Activated T-cell treated with anti-CD3 and anti-CD28 coated beads, Interleukin-2, amount 50 U/mL, for 48 hours (primary cell): ENCODE data around the gene HEBP2.
"Not testable (repeated sequence)": the region's sequence is repeated elsewhere in the genome, so short reads cannot be mapped to it uniquely, and the experiment has no call there.

Experiments used
- DNase-seq, 2 experiments: peaks; one replicate each; pipeline ENCODE4 v3.0.0-alpha.2; 2020

The HEBP2 gene

GRCh38 chr6:138424004-138424904 lies 20.2 kb downstream of the HEBP2 start:
- no peak for DNase-seq

- not testable (repeated sequence) for DNase-seq
Measured at GRCh38 chr6:138425256-138425655, 21.2 kb downstream of the HEBP2 start.

GRCh38 chr6:138426500-138427123 lies 22.6 kb downstream of the HEBP2 start:
- DNase-seq, result no peak

- DNase-seq, result no peak
Measured at GRCh38 chr6:138427701-138428100, 23.7 kb downstream of the HEBP2 start.

GRCh38 chr6:138428944-138429598 lies 25.0 kb downstream of the HEBP2 start:
- no peak for DNase-seq

DNA sequence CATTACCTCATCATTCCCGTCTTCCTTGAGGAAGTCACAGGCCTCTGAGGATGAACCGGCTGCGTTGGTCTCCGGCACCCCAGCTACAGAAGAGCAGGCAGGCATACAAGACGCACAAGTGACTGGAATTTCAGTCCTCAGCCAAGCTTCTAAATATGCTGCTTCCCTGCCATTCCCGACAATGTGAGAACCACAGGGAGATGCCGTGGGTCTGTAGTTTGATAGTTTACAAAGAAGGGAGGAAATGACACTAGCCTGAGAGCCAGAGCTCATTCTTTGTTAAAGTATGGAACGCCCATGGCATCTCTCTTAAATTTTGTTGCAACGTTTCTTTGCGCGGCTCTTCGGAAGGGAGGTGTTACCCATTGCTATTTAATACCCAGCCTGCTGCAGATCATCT lies 25.7 kb downstream of the HEBP2 start:
- no peak for DNase-seq

DNA sequence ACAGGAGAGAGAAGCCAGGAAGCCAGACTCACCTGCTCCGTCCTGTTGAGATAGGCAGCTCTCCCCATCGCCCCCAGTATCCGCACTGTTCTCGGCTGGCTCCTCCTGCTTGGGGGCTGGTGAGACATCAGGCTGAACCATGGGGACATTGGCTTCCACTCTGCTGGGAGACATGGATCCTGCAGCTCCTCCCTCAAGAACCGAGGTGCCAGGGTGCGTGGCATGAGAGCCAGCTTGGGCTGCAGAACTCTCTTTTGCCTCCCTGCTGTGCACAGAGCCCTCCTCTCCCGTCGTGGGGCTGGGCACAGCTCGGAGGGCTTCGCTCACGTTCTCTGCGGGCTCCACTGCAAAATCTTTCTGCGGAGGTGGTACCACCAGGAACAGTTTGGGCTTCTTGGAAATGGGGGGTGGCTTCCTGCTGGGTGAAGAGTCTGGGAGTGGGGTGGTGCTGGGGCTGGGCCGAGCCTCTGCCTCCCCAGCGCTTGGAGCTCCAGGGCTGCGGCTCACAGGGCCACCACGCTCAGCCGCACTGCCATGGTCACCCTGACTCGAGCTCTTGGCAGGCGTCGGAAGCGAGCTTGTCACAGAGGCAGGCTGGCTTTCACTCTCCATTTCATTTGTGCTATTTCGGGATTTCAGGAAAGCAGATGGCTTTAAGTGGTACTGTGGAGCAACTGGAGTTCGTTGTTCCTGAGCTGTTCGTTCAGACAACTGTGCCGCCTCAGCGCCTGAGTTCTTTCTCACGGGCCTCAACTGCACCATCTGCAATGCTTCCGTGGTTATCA lies 26.5 kb downstream of the HEBP2 start:
- no peak for DNase-seq

DNA sequence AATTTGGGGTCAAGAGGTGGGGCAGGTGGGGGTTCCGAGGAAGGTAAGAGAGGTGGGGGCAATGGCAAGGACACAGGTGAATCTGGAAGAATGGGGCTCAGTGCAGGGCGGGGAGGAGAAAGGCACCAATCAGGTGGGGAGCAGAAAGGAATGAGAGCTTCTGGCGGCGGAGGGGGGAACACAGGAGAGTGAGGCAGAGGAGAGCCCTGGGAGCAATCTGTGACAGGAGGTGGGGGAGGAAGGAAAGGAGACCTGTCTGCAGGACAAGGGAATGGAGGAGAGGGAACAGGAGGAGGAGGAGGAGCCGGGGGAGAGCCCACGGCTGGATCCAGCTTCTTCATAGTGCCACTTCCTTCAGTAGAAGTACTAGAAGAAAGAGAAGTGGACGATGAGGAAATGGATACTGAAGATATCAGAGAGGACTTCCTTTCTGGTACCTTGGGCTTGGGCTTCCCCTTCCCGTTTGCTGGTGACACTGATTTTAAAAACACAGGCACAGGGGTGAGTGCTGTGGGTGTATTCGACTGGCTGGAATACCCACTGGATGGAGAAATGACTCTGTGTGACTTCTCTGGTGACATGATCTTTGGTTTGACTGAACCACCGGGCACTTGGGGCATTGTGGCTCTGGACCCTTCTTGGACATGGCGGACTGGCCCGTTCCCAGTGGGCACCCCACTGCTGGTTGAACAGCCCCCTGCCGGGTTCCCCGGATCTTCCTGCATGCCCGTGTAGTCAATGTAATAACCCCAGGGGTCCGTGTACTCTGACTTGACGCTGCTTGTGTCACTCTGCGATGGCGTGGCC lies 27.4 kb downstream of the HEBP2 start:
- no peak for DNase-seq

DNA sequence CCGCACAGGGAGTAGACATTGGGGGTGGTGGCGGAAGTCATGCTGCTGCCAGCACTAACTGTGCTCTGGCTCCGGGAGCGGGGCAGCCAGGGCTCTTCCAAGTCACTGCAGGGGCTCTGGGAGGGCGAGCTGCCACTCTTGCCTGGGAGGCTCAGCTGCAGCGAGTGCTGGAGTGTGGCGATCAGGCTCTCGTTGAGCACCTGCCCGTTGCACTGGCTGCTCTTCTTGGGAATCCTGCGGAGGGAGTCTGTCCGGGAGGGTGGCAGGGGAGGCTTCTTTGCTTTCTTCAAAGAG lies 28.0 kb downstream of the HEBP2 start:
- no peak for DNase-seq

GRCh38 chr6:138434096-138434495 lies 30.1 kb downstream of the HEBP2 start:
- DNase-seq, result no peak

DNA sequence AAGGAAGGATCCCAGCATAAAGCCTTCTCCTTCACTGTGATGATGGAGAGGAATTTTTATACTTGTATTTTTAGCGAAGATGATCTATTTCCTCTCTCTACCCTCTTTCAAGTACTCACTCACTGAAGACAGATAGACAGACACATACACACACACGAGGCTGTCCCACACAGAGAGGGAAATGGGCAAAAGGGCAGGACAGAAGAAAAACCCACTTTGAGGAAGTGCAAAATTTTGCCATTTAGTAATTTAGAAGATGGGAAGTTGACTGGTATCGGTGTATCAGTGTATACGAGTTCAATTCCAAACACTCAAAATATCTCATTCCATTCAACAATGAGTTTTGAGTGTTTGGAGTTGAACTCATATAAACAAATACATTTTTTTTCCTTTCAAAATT lies 30.9 kb downstream of the HEBP2 start:
- no peak for DNase-seq

- no peak for DNase-seq
Measured at GRCh38 chr6:138439546-138439945, 35.5 kb downstream of the HEBP2 start.

DNA sequence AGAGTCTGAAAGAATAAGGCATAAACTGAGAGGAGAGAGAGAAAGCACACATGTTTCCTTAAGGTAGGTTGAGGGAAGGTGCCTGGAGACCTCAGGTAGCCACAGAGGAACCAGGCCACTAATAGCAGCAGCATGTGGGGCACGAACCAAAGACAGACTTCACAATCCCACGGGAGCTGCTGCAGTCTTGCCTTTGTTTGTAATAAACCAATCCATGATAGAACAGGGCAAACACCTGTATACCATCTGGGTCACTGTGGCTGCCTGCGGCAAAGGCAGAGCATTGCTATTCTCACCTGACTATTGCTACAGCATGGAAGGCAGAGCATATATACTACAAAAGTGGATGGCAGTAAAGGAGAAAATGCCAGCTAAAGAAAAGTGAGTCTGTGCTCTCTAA lies 36.3 kb downstream of the HEBP2 start:
- no peak for DNase-seq

- DNase-seq, result no peak
Measured at GRCh38 chr6:138440758-138441357, 36.8 kb downstream of the HEBP2 start.

DNA sequence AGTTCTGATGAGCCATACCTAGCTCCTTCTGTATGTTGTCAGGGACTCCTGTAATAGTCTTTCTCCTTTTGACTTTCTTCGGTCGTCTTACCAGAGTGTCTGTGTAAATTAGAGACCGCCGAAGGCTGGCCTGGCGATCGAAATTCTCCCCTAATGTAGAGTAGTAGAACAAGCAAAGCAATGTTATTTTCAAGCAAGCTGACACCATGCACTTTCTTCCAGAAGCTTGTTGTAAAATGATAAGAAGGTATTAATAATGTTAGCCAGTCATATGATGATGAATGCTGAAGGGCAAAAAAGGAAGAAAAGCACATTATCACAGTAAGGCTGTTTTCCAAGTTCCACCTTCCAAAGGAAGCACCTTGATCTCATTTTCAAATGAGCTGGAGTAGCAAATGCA lies 37.9 kb downstream of the HEBP2 start:
- no peak for DNase-seq

DNA sequence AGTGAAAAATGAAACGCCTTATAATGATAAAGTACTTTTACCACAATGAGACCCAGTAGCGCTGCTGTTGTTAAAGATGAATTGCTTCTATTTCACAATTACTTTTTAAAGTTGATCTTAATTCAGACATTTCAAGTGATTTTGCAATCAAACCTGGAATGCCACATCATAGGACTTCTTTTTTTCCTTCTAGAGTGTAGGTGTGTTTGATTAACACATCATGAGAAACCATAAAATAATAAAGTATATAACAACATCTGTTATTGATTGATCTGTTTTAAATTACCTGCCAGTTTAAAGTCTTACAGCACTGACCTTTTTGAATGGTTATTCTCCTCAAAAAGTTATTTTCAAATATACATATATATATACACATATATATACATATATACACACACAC lies 38.6 kb downstream of the HEBP2 start:
- DNase-seq, result no peak

DNA sequence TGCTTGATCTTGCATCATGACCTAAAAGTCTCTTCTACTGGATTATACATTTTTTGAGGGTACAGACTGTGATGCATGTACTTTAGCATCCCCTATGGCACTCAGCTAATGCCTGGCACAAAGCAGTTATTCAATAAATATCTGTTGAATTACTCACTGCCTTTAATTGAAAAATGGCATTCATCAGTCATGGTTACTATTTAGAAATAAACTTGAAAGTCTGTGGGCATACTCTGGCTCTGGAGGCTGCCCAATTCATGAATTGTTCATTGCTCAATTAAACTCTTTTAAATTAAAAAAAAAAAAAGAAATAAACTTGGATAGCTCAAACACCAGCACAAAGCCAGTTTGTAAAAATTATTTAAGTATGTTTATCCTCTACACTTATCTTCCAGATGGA lies 40.0 kb downstream of the HEBP2 start:
- no peak for DNase-seq

GRCh38 chr6:138446821-138447220 lies 42.8 kb downstream of the HEBP2 start:
- DNase-seq, result no peak

DNA sequence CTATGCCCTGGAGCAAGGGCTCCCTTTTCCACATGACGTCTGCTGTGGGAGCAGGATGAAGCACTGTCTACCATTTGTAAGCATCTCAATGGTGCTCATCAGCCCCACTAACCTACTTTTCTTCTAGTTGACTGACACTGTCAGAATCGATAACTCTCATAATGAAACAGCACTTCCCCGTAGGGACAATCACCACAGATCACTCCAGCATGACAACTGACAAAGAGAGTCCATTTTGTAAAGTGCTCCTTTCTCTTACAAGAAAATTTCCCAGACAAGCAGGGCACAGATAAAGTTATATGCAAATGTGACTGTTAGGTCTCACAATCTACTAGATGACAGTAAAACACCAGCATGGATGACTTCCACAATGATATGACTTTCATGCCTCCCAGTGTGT lies 46.4 kb downstream of the HEBP2 start:
- DNase-seq, result no peak

- no peak for DNase-seq
Measured at GRCh38 chr6:138451043-138451442, 47.0 kb downstream of the HEBP2 start.

DNA sequence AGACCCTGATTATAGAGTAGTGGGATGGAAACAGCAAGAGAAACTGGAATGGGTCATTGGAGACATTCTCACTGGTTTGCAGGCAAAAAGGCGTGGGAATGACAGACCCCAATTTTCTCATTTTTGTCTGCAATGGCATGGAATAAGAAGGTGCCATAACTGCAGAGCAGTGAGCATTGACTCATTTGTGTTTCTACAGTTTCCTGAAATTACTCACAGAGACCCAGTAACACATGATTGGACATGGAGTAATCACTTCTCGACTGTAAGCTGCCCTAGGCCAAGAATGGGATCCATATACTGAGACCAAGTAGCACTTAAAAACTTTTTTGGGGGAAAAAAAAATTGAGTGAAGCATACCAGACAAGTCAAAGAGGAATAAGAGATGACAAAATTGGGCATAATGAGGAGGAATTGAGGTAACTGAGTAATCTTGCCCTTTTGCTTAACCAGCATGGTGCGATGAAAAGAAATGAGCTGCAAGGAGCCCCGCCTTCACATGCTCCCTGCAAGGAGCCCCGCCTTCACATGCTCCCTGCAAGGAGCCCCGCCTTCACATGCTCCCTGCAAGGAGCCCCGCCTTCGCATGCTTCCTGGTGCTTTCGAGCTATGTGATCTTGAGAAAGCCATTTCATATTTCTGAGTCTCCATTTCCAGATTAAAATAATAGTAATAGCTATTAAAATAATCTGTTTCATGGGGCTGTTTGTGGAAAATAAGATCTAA lies 51.1 kb downstream of the HEBP2 start:
- peak in 1 of 2 experiments; percentile 41 for DNase-seq
